ENCODE data around the gene SMIM15.

- TF ChIP-seq CTCF (IDR thresholded peaks at IDR 0.05; ENCODE audit: extremely low read depth in 1 of 2, insufficient read depth in 1 of 2, low read depth in 1 of 2, low read length in 2 of 2) = no peak
- TF ChIP-seq MAX (IDR thresholded peaks at IDR 0.05; ENCODE audit: insufficient read depth, insufficient read length) = no peak
- TF ChIP-seq POLR2A (IDR thresholded peaks at IDR 0.05; ENCODE audit: low read depth, low read length) = no peak
- TF ChIP-seq FOS (IDR thresholded peaks at IDR 0.05; ENCODE audit: borderline replicate concordance, insufficient read depth, low read length) = no peak
- no peak for TF ChIP-seq POLR2AphosphoS5 (IDR thresholded peaks at IDR 0.05; ENCODE audit: insufficient read depth, low read depth, low read length)
- TF ChIP-seq GATA2 (IDR thresholded peaks at IDR 0.05; ENCODE audit: insufficient read depth, insufficient read length, low read depth, low read length) = no peak
Observed at GRCh38 chr5:61151893-61152292, 10.4 kb downstream of the SMIM15 start.
